ENCODE measurements around the gene NT5E.

- TF ChIP-seq EZH2 (IDR thresholded peaks at IDR 0.05): no peak
- TF ChIP-seq POLR2AphosphoS5 (IDR thresholded peaks at IDR 0.05; ENCODE audit: borderline replicate concordance, low read depth, low read length): no peak
Observed at GRCh38 chr6:85482905-85483700, 33.2 kb downstream of the NT5E start.
